HG02938 (cell line): Measurements from ENCODE around the gene ATG10.
"Not testable (repeated sequence)": the region's sequence is repeated elsewhere in the genome, so short reads cannot be mapped to it uniquely, and the experiment has no call there.

Experiments used
- ATAC-seq: cut with Tn5 transposase; IDR thresholded peaks from one replicate; pipeline ENCODE4 v1.9.1; 2021; ENCODE audit warnings: mild to moderate bottlenecking, moderate library complexity; ENCODE audit not compliant: unreplicated experiment

The ATG10 gene

GRCh38 chr5:82115858-82116257, 144.0 kb downstream of the ATG10 start:
- no peak for ATAC-seq

GRCh38 chr5:82119889-82120288, 148.1 kb downstream of the ATG10 start:
- no peak for ATAC-seq

DNA sequence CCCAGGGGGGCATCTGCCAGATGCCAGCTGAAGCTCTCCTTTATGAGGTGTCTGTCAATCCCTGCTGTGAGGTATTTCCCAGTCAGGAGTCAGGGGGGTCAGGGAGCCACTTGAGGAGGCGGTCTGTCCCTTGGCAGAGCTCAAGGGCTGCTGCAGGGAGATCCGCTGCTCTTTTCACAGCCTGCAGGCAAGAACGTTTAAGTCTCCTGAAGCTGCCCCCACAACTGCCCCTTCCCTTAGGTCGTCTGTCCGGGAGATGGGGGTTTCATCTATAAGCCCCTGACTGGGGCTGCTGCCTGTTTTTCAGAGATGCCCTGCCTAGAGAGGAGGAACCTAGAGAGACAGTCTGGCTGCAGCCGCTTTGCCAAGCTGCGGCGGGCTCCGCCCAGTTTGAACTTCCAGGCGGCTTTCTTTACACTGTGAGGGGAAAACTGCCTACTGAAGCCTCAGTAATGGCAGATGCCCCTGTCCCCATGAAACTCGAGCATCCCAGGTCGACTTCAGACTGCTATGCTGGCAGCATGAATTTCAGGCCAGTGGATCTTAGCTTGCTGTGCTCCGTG, 158.0 kb downstream of the ATG10 start:
- ATAC-seq: no peak

DNA sequence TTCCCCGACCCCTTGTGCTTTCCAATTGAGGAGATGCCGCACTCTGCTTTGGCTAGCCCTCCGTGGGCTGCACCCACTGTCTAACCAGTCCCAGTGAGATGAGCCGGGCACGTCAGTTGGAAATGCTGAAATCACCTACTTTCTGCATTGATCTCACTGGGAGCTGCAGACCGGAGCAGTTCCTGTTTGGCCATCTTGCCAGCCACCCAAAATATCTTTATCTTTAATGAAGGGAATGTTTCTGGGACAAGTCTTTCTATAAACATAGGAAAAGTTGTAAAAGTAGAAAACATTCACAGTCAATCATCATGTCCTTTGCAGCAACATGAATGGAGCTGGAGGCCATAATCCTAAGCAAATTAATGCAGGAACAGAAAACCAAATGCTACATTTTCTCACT, 158.8 kb downstream of the ATG10 start:
- ATAC-seq: no peak

GRCh38 chr5:82137205-82137604, 165.4 kb downstream of the ATG10 start:
- ATAC-seq: no peak

GRCh38 chr5:82139837-82140236, 168.0 kb downstream of the ATG10 start:
- ATAC-seq: not testable (repeated sequence)

DNA sequence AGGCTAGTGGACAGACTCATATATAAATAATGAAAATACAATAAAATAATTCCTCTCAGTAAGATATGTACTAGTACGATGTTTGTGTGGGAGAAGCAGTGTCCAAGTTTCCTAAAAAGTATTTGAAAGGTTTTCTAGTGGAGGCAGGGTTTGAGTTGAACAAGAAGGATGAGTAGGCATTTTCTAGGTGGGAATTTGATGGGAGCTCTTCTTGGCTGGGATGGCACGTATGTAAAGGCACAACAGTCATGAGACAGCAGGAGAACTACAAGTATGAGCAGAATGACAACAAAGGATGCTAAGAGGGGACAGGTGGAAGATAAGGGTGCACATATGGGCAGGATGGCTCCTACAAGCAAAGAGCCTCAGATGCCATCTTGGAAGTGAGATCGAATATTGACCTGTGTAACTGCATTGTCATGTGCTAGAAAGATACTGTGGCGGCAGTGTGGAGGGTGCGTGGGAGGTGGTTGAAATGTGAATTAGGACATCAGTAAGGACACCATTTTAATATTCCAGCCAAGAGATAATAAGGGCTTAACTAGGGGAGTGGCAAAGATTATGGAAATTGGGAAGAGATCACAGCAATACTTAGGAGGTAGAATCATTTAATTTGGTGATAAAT, 170.5 kb downstream of the ATG10 start:
- no peak for ATAC-seq

GRCh38 chr5:82142928-82143577, 171.2 kb downstream of the ATG10 start:
- no peak for ATAC-seq

DNA sequence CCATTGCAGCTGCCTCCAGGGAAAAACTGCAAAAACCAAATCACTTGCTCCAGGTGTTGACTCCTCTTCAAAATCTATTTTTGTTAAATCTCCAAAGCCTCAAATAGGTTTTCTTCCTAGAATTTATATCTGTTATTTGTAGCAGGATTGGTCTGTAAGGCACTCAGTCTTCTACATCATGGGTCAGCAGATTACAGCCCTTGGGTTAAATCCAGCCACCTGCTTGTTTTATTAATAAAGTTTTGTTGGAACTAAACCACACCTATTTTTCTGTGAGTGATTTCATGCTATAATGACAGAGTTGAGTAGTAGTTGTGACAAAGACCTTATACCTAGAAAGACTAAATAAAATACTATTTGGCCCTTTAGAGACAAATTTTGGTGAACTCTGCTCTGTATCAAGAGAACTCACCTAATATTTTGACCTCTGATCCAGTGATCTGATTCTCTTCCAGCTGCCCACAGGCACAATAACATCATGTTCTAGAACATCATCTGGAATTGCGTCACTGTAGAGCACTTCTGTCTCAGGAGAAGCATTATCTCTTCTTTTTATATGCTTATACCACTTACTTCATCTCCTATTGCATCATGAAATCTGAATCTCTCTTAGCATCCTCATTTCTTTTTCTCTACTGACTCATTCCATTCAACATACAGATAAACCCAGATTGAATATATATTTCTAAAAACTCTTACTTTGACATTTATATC, 176.2 kb downstream of the ATG10 start:
- ATAC-seq: no peak

DNA sequence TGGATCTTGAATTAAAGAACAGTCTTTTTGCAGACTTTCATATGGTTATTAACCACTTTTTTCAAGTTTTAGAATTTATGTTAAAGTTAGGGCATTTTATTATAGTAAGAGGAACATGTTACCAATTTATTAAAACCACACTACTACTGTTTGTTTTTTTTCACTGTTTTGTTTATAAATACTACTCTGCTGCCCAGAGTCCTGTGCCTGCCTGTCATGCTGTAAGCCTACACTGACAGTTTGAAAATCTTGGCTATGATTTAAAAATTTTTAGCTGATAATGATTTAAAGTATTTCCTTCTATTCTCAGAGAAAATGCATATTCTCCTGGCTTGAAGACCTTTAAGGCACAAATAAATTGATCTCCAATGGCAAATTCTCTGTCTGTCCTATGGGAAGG, 177.6 kb downstream of the ATG10 start:
- ATAC-seq: no peak

- ATAC-seq: no peak
Measured at GRCh38 chr5:82150559-82150958, 178.7 kb downstream of the ATG10 start.

- no peak for ATAC-seq
Measured at GRCh38 chr5:82151204-82151603, 179.4 kb downstream of the ATG10 start.

- ATAC-seq: no peak
Measured at GRCh38 chr5:82151662-82152061, 179.8 kb downstream of the ATG10 start.

DNA sequence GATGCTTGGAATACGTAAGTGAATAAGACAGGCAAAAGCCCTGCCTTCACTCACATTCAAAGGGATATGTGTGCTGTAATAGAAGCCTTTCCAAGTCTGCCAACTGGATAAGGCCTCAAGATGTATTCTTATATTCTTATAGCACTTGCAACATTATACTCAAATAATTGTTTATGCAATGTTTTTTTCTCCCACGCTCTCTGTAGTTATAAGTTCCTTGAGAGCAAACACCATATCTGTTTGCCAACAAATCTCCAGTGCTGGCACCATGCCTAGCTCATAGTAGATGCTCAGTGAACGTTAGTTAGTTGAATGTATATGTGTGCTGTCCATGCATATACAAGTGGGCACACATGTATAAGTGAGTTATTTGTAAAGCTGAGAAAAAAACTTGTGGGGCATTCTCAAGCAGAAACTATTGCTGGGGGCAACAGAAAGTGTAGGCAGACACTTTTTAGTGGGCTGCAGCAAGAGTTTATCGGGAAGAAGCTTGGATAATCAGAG, 181.2 kb downstream of the ATG10 start:
- no peak for ATAC-seq

- ATAC-seq: no peak
Measured at GRCh38 chr5:82154776-82155175, 183.0 kb downstream of the ATG10 start.

GRCh38 chr5:82155305-82155704, 183.5 kb downstream of the ATG10 start:
- no peak for ATAC-seq

GRCh38 chr5:82156874-82157273, 185.1 kb downstream of the ATG10 start:
- no peak for ATAC-seq

DNA sequence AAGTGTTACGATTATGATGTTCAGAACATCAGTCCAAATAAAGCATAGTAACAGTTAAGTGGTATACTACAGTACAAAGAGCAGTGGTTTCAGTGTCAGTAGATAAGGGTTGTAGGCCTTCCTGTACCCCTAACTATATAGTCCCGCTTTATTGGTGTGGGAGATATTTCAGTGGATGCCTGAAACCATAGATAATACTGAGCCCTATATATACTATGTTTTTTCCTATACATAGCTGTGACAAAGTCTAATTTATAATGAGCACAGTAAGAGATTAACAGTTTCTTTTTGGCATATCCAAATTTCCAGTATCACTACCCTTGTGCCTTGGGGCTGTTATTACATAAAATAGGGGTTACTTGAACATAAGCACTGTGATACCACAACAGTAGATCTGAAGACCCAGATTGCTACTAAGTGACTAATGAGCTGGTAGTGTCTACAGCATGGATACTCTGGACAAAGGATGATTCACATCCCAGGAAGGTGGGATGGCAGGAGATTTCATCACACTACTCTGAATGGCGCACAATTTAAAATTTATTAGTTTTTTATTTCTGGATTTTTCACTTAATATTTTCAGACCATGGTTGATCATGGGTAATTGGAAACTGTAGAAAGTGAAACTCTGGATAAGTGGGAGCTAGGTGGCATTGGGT, 187.1 kb downstream of the ATG10 start:
- no peak for ATAC-seq

- no peak for ATAC-seq
Measured at GRCh38 chr5:82160948-82161347, 189.1 kb downstream of the ATG10 start.

- no peak for ATAC-seq
Measured at GRCh38 chr5:82162573-82162972, 190.8 kb downstream of the ATG10 start.
